ENCODE measurements around the gene DNM3.

Gene DNM3

GRCh38 chr1:172382406-172382805 is 541.1 kb downstream of the DNM3 start:
- Histone ChIP-seq H3K4me3 (ENCODE audit: low read length) (no peak overlapping the region), H3K4me1 (ENCODE audit: low read length) (peaks cover 10% of the 10 kb centered on the region), H3K9me3 (replicated peaks; ENCODE audit: insufficient read depth, low read length) (no peaks in the 10 kb centered on the region), H3K9ac (ENCODE audit: low read length) (no peak overlapping the region), H3K27ac (ENCODE audit: low read length) (no peak overlapping the region), H3F3A (ENCODE audit: insufficient read depth, low read length) (0 out of 2 replicates have a peak, but pooled peaks cover 4% of the 10 kb centered on the region), H3K27me3 (replicated peaks; ENCODE audit: insufficient read depth, low read length) (peaks cover 20% of the 10 kb centered on the region), H3K79me2 (ENCODE audit: low read length) (no peaks in the 10 kb centered on the region), H3K9me2 (replicated peaks; ENCODE audit: insufficient read depth, low read length) (no peaks in the 10 kb centered on the region), H2AFZ (ENCODE audit: low read length) (no peak overlapping the region), H4K20me1 (ENCODE audit: insufficient read depth, low read length) (no peaks in the 10 kb centered on the region), H3K4me2 (ENCODE audit: low read depth, low read length) (no peak overlapping the region), H3K36me3 (replicated peaks; ENCODE audit: insufficient read depth, low read length) (no peaks in the 10 kb centered on the region)
- no peak for TF ChIP-seq EZH2phosphoT487 (IDR thresholded peaks at IDR 0.05; ENCODE audit: low read length)
- TF ChIP-seq, protein P1, sequence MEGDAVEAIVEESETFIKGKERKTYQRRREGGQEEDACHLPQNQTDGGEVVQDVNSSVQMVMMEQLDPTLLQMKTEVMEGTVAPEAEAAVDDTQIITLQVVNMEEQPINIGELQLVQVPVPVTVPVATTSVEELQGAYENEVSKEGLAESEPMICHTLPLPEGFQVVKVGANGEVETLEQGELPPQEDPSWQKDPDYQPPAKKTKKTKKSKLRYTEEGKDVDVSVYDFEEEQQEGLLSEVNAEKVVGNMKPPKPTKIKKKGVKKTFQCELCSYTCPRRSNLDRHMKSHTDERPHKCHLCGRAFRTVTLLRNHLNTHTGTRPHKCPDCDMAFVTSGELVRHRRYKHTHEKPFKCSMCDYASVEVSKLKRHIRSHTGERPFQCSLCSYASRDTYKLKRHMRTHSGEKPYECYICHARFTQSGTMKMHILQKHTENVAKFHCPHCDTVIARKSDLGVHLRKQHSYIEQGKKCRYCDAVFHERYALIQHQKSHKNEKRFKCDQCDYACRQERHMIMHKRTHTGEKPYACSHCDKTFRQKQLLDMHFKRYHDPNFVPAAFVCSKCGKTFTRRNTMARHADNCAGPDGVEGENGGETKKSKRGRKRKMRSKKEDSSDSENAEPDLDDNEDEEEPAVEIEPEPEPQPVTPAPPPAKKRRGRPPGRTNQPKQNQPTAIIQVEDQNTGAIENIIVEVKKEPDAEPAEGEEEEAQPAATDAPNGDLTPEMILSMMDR (IDR thresholded peaks at IDR 0.05; ENCODE audit: low read length) = no peak
- TF ChIP-seq EZH2 (optimal IDR thresholded peaks at IDR 0.05; ENCODE audit: low read depth, low read length) = no peak
- DNase-seq = no peak

DNA sequence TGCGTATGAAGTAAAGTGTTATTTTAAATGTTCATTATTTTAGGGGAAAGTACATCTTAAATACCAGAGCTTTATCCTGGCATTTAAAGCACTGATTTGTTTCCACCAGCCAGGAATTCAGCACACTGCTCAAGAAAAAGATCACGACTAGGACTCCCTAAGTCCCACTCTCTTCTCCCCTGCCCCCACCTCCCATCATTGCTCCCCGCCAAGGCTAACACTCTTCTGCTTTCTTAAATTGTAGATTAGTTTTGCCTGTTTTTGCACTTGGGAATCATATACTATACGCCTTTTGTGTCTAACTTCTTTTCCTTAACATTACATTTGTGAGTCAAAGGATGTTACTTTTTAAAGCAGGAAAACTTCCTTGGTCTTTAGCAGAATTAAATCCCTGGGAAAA is 541.7 kb downstream of the DNM3 start:
- Histone ChIP-seq H3K9me3 (replicated peaks; ENCODE audit: insufficient read depth, low read length) (no peaks in the 10 kb centered on the region), H3K9me2 (replicated peaks; ENCODE audit: insufficient read depth, low read length) (no peaks in the 10 kb centered on the region), H3K4me1 (ENCODE audit: low read length) (peaks cover 10% of the 10 kb centered on the region), H3K9ac (ENCODE audit: low read length) (no peak overlapping the region), H3K27ac (ENCODE audit: low read length) (no peak overlapping the region), H3F3A (ENCODE audit: insufficient read depth, low read length) (0 out of 2 replicates have a peak, but pooled peaks cover 4% of the 10 kb centered on the region), H3K4me3 (ENCODE audit: low read length) (no peak overlapping the region), H3K36me3 (replicated peaks; ENCODE audit: insufficient read depth, low read length) (no peaks in the 10 kb centered on the region), H3K4me2 (ENCODE audit: low read depth, low read length) (no peak overlapping the region), H4K20me1 (ENCODE audit: insufficient read depth, low read length) (no peaks in the 10 kb centered on the region), H3K79me2 (ENCODE audit: low read length) (no peaks in the 10 kb centered on the region), H3K27me3 (replicated peaks; ENCODE audit: insufficient read depth, low read length) (peaks cover 20% of the 10 kb centered on the region), H2AFZ (ENCODE audit: low read length) (no peak overlapping the region)
- TF ChIP-seq EZH2 (optimal IDR thresholded peaks at IDR 0.05; ENCODE audit: low read depth, low read length) = no peak
- no peak for TF ChIP-seq EZH2phosphoT487 (IDR thresholded peaks at IDR 0.05; ENCODE audit: low read length)
- TF ChIP-seq, protein P1 (IDR thresholded peaks at IDR 0.05; ENCODE audit: low read length) = no peak
- no peak for DNase-seq

GRCh38 chr1:172383536-172383935 is 542.2 kb downstream of the DNM3 start:
- H3K36me3 ChIP-seq (replicated peaks; ENCODE audit: insufficient read depth, low read length) = no peaks in the 10 kb centered on the region
- H3K27ac ChIP-seq (ENCODE audit: low read length) = no peak overlapping the region
- H3K9me3 ChIP-seq (replicated peaks; ENCODE audit: insufficient read depth, low read length) = no peaks in the 10 kb centered on the region
- H3K9ac ChIP-seq (ENCODE audit: low read length) = no peak overlapping the region
- H3K4me3 ChIP-seq (ENCODE audit: low read length) = no peak overlapping the region
- H3F3A ChIP-seq (ENCODE audit: insufficient read depth, low read length) = 0 out of 2 replicates have a peak, but pooled peaks cover 4% of the 10 kb centered on the region
- DNase-seq = no peak
- no peak overlapping the region for H3K4me2 ChIP-seq (ENCODE audit: low read depth, low read length)
- TF ChIP-seq EZH2phosphoT487 (IDR thresholded peaks at IDR 0.05; ENCODE audit: low read length) = no peak
- TF ChIP-seq, protein P1 (IDR thresholded peaks at IDR 0.05; ENCODE audit: low read length) = no peak
- no peak for TF ChIP-seq EZH2 (optimal IDR thresholded peaks at IDR 0.05; ENCODE audit: low read depth, low read length)
- no peak overlapping the region for H2AFZ ChIP-seq (ENCODE audit: low read length)
- no peaks in the 10 kb centered on the region for H4K20me1 ChIP-seq (ENCODE audit: insufficient read depth, low read length)
- H3K27me3 ChIP-seq (replicated peaks; ENCODE audit: insufficient read depth, low read length) = peaks cover 20% of the 10 kb centered on the region
- no peaks in the 10 kb centered on the region for H3K79me2 ChIP-seq (ENCODE audit: low read length)
- H3K4me1 ChIP-seq (ENCODE audit: low read length) = peaks cover 10% of the 10 kb centered on the region
- no peaks in the 10 kb centered on the region for H3K9me2 ChIP-seq (replicated peaks; ENCODE audit: insufficient read depth, low read length)
